GM12878 (cell line): ENCODE results near the gene TRIM26. TPM values are rescaled to one million over a fixed set of nuclear protein-coding genes. Genes with fewer than 3 reads are reported as not detected.

Experiments
- ATAC-seq: fragments of 200-7000 bp; cut with Tn5 transposase; 3 replicates; pipeline ENCODE4 v1.9.1; 2020; ENCODE audit warnings: mild to moderate bottlenecking, moderate library complexity
- Bru-seq: library from RNA; stranded (reverse); fragments of 400-500 nt; gene quantifications from one replicate; lab custom pipeline; 2021; lab: Mats Ljungman, UMichigan
- BruChase-seq, 2 experiments: library from RNA; stranded (reverse); fragments of 400-500 nt; gene quantifications; one replicate each; lab custom pipeline; 2021; lab: Mats Ljungman, UMichigan
- BruUV-seq: library from RNA; stranded (reverse); fragments of 400-500 nt; replicated peaks from 2 replicates; lab custom pipeline; 2021; lab: Mats Ljungman, UMichigan
- CTCF ChIA-PET: fragments of 300-600 bp; sonication (Branson Sonifier 250); formaldehyde crosslinking; extraction: SDS; loops from one replicate; lab custom pipeline; 2021; ENCODE audit warnings: inconsistent platforms; lab: Yijun Ruan, JAX
- POLR2A ChIA-PET: fragments of 350-600 bp; formaldehyde crosslinking; extraction: SDS; loops from one replicate; lab custom pipeline; 2021; ENCODE audit warnings: inconsistent platforms; lab: Charles Lee
- RAD21 ChIA-PET: fragments of 300-600 bp; sonication (Branson Sonifier 250); formaldehyde crosslinking; loops from one replicate; lab custom pipeline; 2023; ENCODE audit warnings: antibody characterized with exemption; ENCODE audit not compliant: unreplicated experiment; lab: Charles Lee
- SMC1A ChIA-PET: fragments of 300-600 bp; sonication (Branson Sonifier 250); formaldehyde crosslinking; loops from one replicate; lab custom pipeline; 2023; ENCODE audit not compliant: unreplicated experiment, uncharacterized antibody; lab: Charles Lee
- DNase-seq: peaks from one replicate; pipeline ENCODE4 v3.0.0-alpha.2; 2011; ENCODE audit warnings: low read depth, low spot score
- FAIRE-seq: peaks from 3 replicates; lab custom pipeline; 2011; peaks lifted over from hg19 to GRCh38; lab: Jason Lieb, UNC
- H2AFZ ChIP-seq: 2 replicates; pipeline ENCODE4 v1.6.0; 2011; ENCODE audit warnings: low read depth, low read length, control low read depth; ENCODE audit not compliant: control insufficient read depth
- H3K27ac ChIP-seq: 2 replicates; pipeline ENCODE4 v1.5.1; 2011; ENCODE audit warnings: control low read depth; ENCODE audit not compliant: control insufficient read depth, insufficient read depth
- H3K27me3 ChIP-seq, 2 experiments: replicated peaks in 1 of 2; 2 replicates each; pipeline versions ENCODE4 v1.6.0 to v1.6.1; 2011; ENCODE audit warnings: low read length in 1 of 2; ENCODE audit not compliant: control insufficient read depth in 2 of 2, insufficient read depth in 2 of 2
- H3K36me3 ChIP-seq, 2 experiments: 2 replicates each; pipeline ENCODE4 v1.5.1; 2011; ENCODE audit warnings: low read length in 1 of 2; ENCODE audit not compliant: control insufficient read depth in 2 of 2, insufficient read depth in 2 of 2
- H3K4me1 ChIP-seq: 2 replicates; pipeline ENCODE4 v1.6.1; 2011; ENCODE audit warnings: mild to moderate bottlenecking, low read length, moderate library complexity, mixed read lengths; ENCODE audit not compliant: control insufficient read depth, insufficient read depth
- H3K4me2 ChIP-seq: 2 replicates; pipeline ENCODE4 v1.6.0; 2011; ENCODE audit warnings: control low read depth; ENCODE audit not compliant: control insufficient read depth, insufficient read depth
- H3K4me3 ChIP-seq: fragments of 200-600 bp; sonication (generic); 2 replicates; pipeline ENCODE4 v1.5.1; 2016
- H3K79me2 ChIP-seq: 2 replicates; pipeline ENCODE4 v1.6.0; 2011; ENCODE audit warnings: low read length; ENCODE audit not compliant: control insufficient read depth, insufficient read depth
- H3K9ac ChIP-seq: 2 replicates; pipeline ENCODE4 v1.8.0; 2011; ENCODE audit warnings: low read length, control low read depth, mixed read lengths; ENCODE audit not compliant: control insufficient read depth, insufficient read depth
- H3K9me3 ChIP-seq: replicated peaks from 3 replicates; pipeline ENCODE4 v1.5.1; 2011; ENCODE audit warnings: mild to moderate bottlenecking, low read length; ENCODE audit not compliant: control insufficient read depth, insufficient read depth
- H4K20me1 ChIP-seq: 2 replicates; pipeline ENCODE4 v1.6.0; 2011; ENCODE audit not compliant: control insufficient read depth, insufficient read depth
- BHLHE40 ChIP-seq, 2 experiments: fragments of 450-650 bp in 1 of 2; IDR thresholded peaks; 2 replicates each; pipeline ENCODE4 v1.6.1; 2011 to 2017; ENCODE audit warnings: low read depth in 2 of 2, borderline replicate concordance in 1 of 2, improper control_type of control experiment in 1 of 2, low read length in 1 of 2, mild to moderate bottlenecking in 1 of 2
- BRCA1 ChIP-seq: IDR thresholded peaks from 2 replicates; pipeline ENCODE4 v1.6.1; 2011; ENCODE audit warnings: low read depth, low read length, improper control_type of control experiment
- HSF1 ChIP-seq: fragments of 150-350 bp; IDR thresholded peaks from 2 replicates; pipeline ENCODE4 v1.6.1; 2014; ENCODE audit warnings: mild to moderate bottlenecking, low read depth, low read length
- IKZF1 ChIP-seq: fragments of 450-650 bp; conservative IDR thresholded peaks from 2 replicates; pipeline ENCODE4 v1.6.1; 2017; ENCODE audit warnings: antibody characterized with exemption, mild to moderate bottlenecking
- IKZF2 ChIP-seq, 2 experiments: fragments of 450-650 bp; IDR thresholded peaks; 2 replicates each; pipeline ENCODE4 v1.6.1; 2017; ENCODE audit warnings: mild to moderate bottlenecking in 2 of 2, moderate library complexity in 2 of 2
- IRF3 ChIP-seq: fragments of 450-650 bp; IDR thresholded peaks from 2 replicates; pipeline ENCODE4 v1.6.1; 2014; ENCODE audit warnings: mild to moderate bottlenecking
- JUNB ChIP-seq: IDR thresholded peaks from 2 replicates; pipeline ENCODE4 v1.6.1; 2016; ENCODE audit warnings: antibody characterized with exemption, mild to moderate bottlenecking
- KLF5 ChIP-seq: fragments of 450-650 bp; IDR thresholded peaks from 2 replicates; pipeline ENCODE4 v1.6.1; 2014; ENCODE audit warnings: mild to moderate bottlenecking; ENCODE audit not compliant: partially characterized antibody
- PAX5 ChIP-seq: IDR thresholded peaks from 2 replicates; pipeline ENCODE4 v1.6.1; 2011; ENCODE audit warnings: low read depth, low read length, borderline replicate concordance
- POLR2A ChIP-seq: IDR thresholded peaks from 2 replicates; pipeline ENCODE4 v1.6.1; 2011; ENCODE audit warnings: low read depth, mild to moderate bottlenecking, low read length
- POU2F2 ChIP-seq: IDR thresholded peaks from 3 replicates; pipeline ENCODE4 v1.6.1; 2011; ENCODE audit warnings: low read depth, mild to moderate bottlenecking, low read length, borderline replicate concordance
- RAD51 ChIP-seq: fragments of 450-650 bp; IDR thresholded peaks from 2 replicates; pipeline ENCODE4 v1.6.1; 2016; ENCODE audit warnings: moderate library complexity, mild to moderate bottlenecking, inconsistent platforms
- RCOR1 ChIP-seq: conservative IDR thresholded peaks from 2 replicates; pipeline ENCODE4 v1.6.1; 2012; ENCODE audit warnings: low read depth, low read length, improper control_type of control experiment
- SPI1 ChIP-seq: IDR thresholded peaks from 2 replicates; pipeline ENCODE4 v1.6.1; 2011; ENCODE audit warnings: low read depth, mild to moderate bottlenecking, low read length, moderate library complexity, borderline replicate concordance; ENCODE audit not compliant: insufficient read depth
- ZNF384 ChIP-seq: IDR thresholded peaks from 2 replicates; pipeline ENCODE4 v1.6.1; 2012; ENCODE audit warnings: low read depth, mild to moderate bottlenecking, low read length, improper control_type of control experiment, borderline replicate concordance
- ZNF622 ChIP-seq: fragments of 450-650 bp; IDR thresholded peaks from 2 replicates; pipeline ENCODE4 v1.6.1; 2017; ENCODE audit warnings: mild to moderate bottlenecking, inconsistent platforms
- WGBS: methylation state at CpG from one replicate; pipeline ENCODE4 v1.1.6; 2016; ENCODE audit warnings: low lambda C conversion rate; ENCODE audit not compliant: insufficient replicate concordance, insufficient coverage; ENCODE audit errors: missing lambda C conversion rate; 5-methylcytosine and 5-hydroxymethylcytosine counted together
- in situ Hi-C: fragments of 300-500 bp; cut with MboI; formaldehyde crosslinking; loops from 9 replicates; pipeline ENCODE4 v1.14.3; 2018; ENCODE audit warnings: mixed read lengths
- intact Hi-C: fragments of 100-400 bp; cut with micrococcal nuclease; formaldehyde crosslinking; loops from one replicate; pipeline ENCODE4 v1.14.2; 2022; ENCODE audit not compliant: unreplicated experiment
- long read RNA-seq, 2 experiments: library from polyadenylated mRNA; unstranded; transcript quantifications; one replicate each; pipeline ENCODE4 v2.0.0, GENCODE V29; 2019 to 2020
- polyA minus RNA-seq, 3 experiments: library from RNA; depleted of rRNA, polyadenylated mRNA; stranded (reverse); fragments of >200 nt; gene quantifications; 2 replicates each; pipeline ENCODE4 v1.2.3, GENCODE V29; 2011
- polyA plus RNA-seq, 11 experiments: library from polyadenylated mRNA; depleted of rRNA in 4 of 11; unstranded in 6 of 11; stranded (reverse) in 5 of 11; fragments of >200 nt; fragmentation: Nextera tagmentation in 4 of 11; fragmentation: Illumina TruSeq in 1 of 11; extraction: Ambion mirVana in 4 of 11; extraction: Trizol in 1 of 11; gene quantifications; 1 replicate in 1 of 11; 2 replicates in 10 of 11; pipeline versions ENCODE4 v1.2.1 to v1.2.3, GENCODE V29; 2011 to 2016; ENCODE audit warnings: inconsistent platforms in 2 of 11, missing spikeins in 2 of 11, low read depth in 1 of 11
- total RNA-seq, 4 experiments: library from RNA; depleted of rRNA in 3 of 4; stranded (reverse); fragments of >200 nt in 3 of 4; fragmentation: Illumina TruSeq in 1 of 4; extraction: Trizol in 1 of 4; gene quantifications; 2 replicates each; pipeline versions ENCODE4 v1.2.1 to v1.2.3, GENCODE V29; 2013 to 2021

The TRIM26 gene
- 43.0 and 46.6 TPM in 2 replicates for total RNA-seq (2013; cell fraction: nucleolus; rRNA removed)
- total RNA-seq (2014; rRNA removed) (62.4 and 73.5 TPM in 2 replicates), total RNA-seq (2014; rRNA removed; fragmentation: Illumina TruSeq; extraction: Trizol) (39.2 and 43.9 TPM in 2 replicates), total RNA-seq (2021) (76.4 and 79.6 TPM in 2 replicates), polyA plus RNA-seq (2011; rRNA removed) (35.6 and 57.3 TPM in 2 replicates), polyA plus RNA-seq (2014; fragmentation: Illumina TruSeq; extraction: Trizol) (57.6 and 72.4 TPM in 2 replicates), polyA plus RNA-seq (2014; fragmentation: Nextera tagmentation; extraction: Ambion mirVana) (10 to 100 TPM; 13.1 to 18.2 TPM), polyA plus RNA-seq (2014; rRNA removed) (56.5 and 67.5 TPM in 2 replicates), polyA plus RNA-seq (2016; fragmentation: Nextera tagmentation; extraction: Ambion mirVana) (10 to 100 TPM; 69.9 to 75.3 TPM), polyA minus RNA-seq (2011; rRNA and poly(A)+ RNA removed) (45.0 and 62.8 TPM in 2 replicates), Bru-seq, nascent RNA (percentile 97 among the genes with signal in this experiment), BruChase-seq, experiment 1, labeled RNA remaining after a 6-hour chase (percentile 91 among the genes with signal in this experiment), BruChase-seq, experiment 2, labeled RNA remaining after a 2-hour chase (percentile 97 among the genes with signal in this experiment)
- 39.1 TPM for polyA plus RNA-seq (2011; ENCODE audit: low read depth)
- polyA plus RNA-seq (2011; cell fraction: cytosol; rRNA removed) = 58.1 and 59.0 TPM in 2 replicates
- 62.3 and 84.6 TPM in 2 replicates for polyA plus RNA-seq (2011; cell fraction: nucleus; rRNA removed)
- 35.8 and 51.5 TPM in 2 replicates for polyA plus RNA-seq (2012)
- polyA minus RNA-seq (2011; cell fraction: cytosol; rRNA and poly(A)+ RNA removed) = 17.9 and 27.3 TPM in 2 replicates
- polyA minus RNA-seq (2011; cell fraction: nucleus; rRNA and poly(A)+ RNA removed) = 15.7 and 26.6 TPM in 2 replicates
- long read RNA-seq, experiment 1, partial matches to known transcripts = 5 of 23 reads
- long read RNA-seq, experiment 1, other reads (novel, unspliced or antisense) = 17 of 23 reads
- long read RNA-seq, experiment 2, partial matches to known transcripts = 11 of 19 reads
- long read RNA-seq, experiment 2, other reads (novel, unspliced or antisense) = 7 of 19 reads

- SMC1A ChIA-PET = interaction anchor here (0.8 to 3.1 kb wide), 6 partner anchors 14 to 379 kb away, joined by 3 to 9 read pairs (median 4); partner anchors contain the start of gene TRIM39
- Histone ChIP-seq H3K4me3 (peak within 1 kb of the TSS; percentile 78), H3K4me1 (peaks cover 27% of the 10 kb centered on the region), H3K27me3 (no peaks in the 10 kb centered on the region), H4K20me1 (no peaks in the 10 kb centered on the region), H3K9ac (peak within 1 kb of the TSS; percentile 100), H3K9me3 (no peaks in the 10 kb centered on the region), H3K36me3 (peaks cover 0 to 10% of the 10 kb centered on the region in 2 experiments; a peak in 2 of 4 replicates), H3K79me2 (peaks cover 52% of the 10 kb centered on the region), H3K27ac (peak within 1 kb of the TSS; percentile 97), H3K4me2 (peak within 1 kb of the TSS; percentile 92), H2AFZ (peak within 1 kb of the TSS; percentile 91)
- in situ Hi-C loops (no loop called here), intact Hi-C loops (loop anchor here (2.0 to 5.0 kb wide), 2 partner anchors 114 to 134 kb away; partner anchors contain the start of genes RPP21 and TRIM39)
- POLR2A ChIA-PET = interaction anchor here (0.6 to 3.3 kb wide), 20 partner anchors 9 to 1916 kb away, joined by 3 to 20 read pairs (median 4); partner anchors contain the start of genes PPP1R11, RPP21 and TRIM39
- CTCF ChIA-PET = interaction anchor here (1.0 to 1.9 kb wide), 6 partner anchors 12 to 241 kb away, joined by 3 to 4 read pairs (median 3); no protein-coding TSS in a partner anchor
- DNase-seq (peak; percentile 89), FAIRE-seq (peak; percentile 35), ATAC-seq (peak; percentile 87)
- under 1% methylated on average over 37 of the region's 59 CpGs for WGBS
- BruUV-seq = TSS peak; percentile 63
- RAD21 ChIA-PET = interaction anchor here (0.9 to 2.1 kb wide), 6 partner anchors 9 to 113 kb away, joined by 3 to 9 read pairs (median 4); partner anchors contain the start of gene TRIM39
- TF ChIP-seq SPI1 (no peak), KLF5 (peak; percentile 20), IKZF2 (IDR thresholded peaks at IDR 0.05) (peak; percentile 11 to 38; a peak in 1 of 4 replicates), POLR2A (peak; percentile 97), ZNF384 (peak; percentile 23; the same call in 1 of the 2 replicates), ZNF622 (no peak), BHLHE40 (IDR thresholded peaks at IDR 0.05; ENCODE audit: borderline replicate concordance in 1 of 2, low read depth in 2 of 2, low read length in 1 of 2) (peak; percentile 85 to 95), POU2F2 (no peak; the same call in 2 of the 3 replicates), IKZF1 (peak; percentile 71), HSF1 (no peak), JUNB (no peak), RCOR1 (0 out of 2 replicates have a peak, but pooled peaks have one; percentile 45), RAD51 (no peak), IRF3 (peak; percentile 58; the same call in 1 of the 2 replicates), PAX5 (peak; percentile 81; the same call in 1 of the 2 replicates), BRCA1 (peak; percentile 45; the same call in 1 of the 2 replicates)
Observed at GRCh38 chr6:30212865-30213666, at the start of gene TRIM26. Gene TRIM26, minus strand, starts transcription at chr6:30213406. Its CDS starts 14,303 bp downstream, at chr6:30199103.
